ENCODE data around the gene TCEAL1.

GRCh38 chrX:103656617-103657016, 27.8 kb downstream of the TCEAL1 start:
- no peak for TF ChIP-seq CTCF (IDR thresholded peaks at IDR 0.05; ENCODE audit: low read depth, low read length, poor library complexity, severe bottlenecking)
- no peak for TF ChIP-seq EZH2phosphoT487 (IDR thresholded peaks at IDR 0.05; ENCODE audit: borderline replicate concordance, low read length)
